NCI-H2171 treated with DMSO at 0.1 percent for 48 hours (cell line): ENCODE results near the gene OASL.
"Not testable (repeated sequence)": the region's sequence is repeated elsewhere in the genome, so short reads cannot be mapped to it uniquely, and the experiment has no call there.

Experiments used
- DNase-seq: peaks from one replicate; lab custom pipeline; 2025; lab: John Stamatoyannopoulos, UW

The OASL gene

GRCh38 chr12:121038861-121039668, at the start of gene OASL:
TSS of gene OASL (minus strand) at chr12:121039246. CDS start at chr12:121038971, 275 bp downstream.
- no peak for DNase-seq

- DNase-seq = no peak
These were observed 49.1 kb upstream of the OASL start for GRCh38 chr12:121088195-121088585.

- DNase-seq = no peak
These were observed 48.6 kb upstream of the OASL start for GRCh38 chr12:121087467-121088194.

GRCh38 chr12:121086781-121087295, 47.8 kb upstream of the OASL start:
- no peak for DNase-seq

- no peak for DNase-seq
These were observed 46.7 kb upstream of the OASL start for GRCh38 chr12:121085506-121086353.

GRCh38 chr12:121085069-121085468, 46.0 kb upstream of the OASL start:
- DNase-seq = no peak

GRCh38 chr12:121084229-121084628, 45.2 kb upstream of the OASL start:
- no peak for DNase-seq

- no peak for DNase-seq
These were observed 41.9 kb upstream of the OASL start for GRCh38 chr12:121080909-121081308.

GRCh38 chr12:121079736-121080272, 40.8 kb upstream of the OASL start:
- DNase-seq = no peak

GRCh38 chr12:121077440-121077839, 38.4 kb upstream of the OASL start:
- not testable (repeated sequence) for DNase-seq

- not testable (repeated sequence) for DNase-seq
These were observed 36.9 kb upstream of the OASL start for GRCh38 chr12:121075911-121076310.

- DNase-seq = no peak
These were observed 33.1 kb upstream of the OASL start for GRCh38 chr12:121072147-121072546.

- no peak for DNase-seq
These were observed 30.2 kb upstream of the OASL start for GRCh38 chr12:121069206-121069605.

- DNase-seq = no peak
These were observed 26.3 kb upstream of the OASL start for GRCh38 chr12:121065345-121065744.

GRCh38 chr12:121064586-121064985, 25.5 kb upstream of the OASL start:
- not testable (repeated sequence) for DNase-seq

- DNase-seq = no peak
These were observed 25.1 kb upstream of the OASL start for GRCh38 chr12:121064116-121064515.

- DNase-seq = no peak
These were observed 23.5 kb upstream of the OASL start for GRCh38 chr12:121062391-121063045.

- DNase-seq = no peak
These were observed 22.8 kb upstream of the OASL start for GRCh38 chr12:121061831-121062230.

GRCh38 chr12:121060149-121061001, 21.3 kb upstream of the OASL start:
- peak; percentile 6 for DNase-seq
